ENCODE results near the gene DCHS1. TPM values are rescaled to one million over a fixed set of nuclear protein-coding genes. Genes with fewer than 3 reads are reported as not detected.

DCHS1 gene
- total RNA-seq, 4 donors from 2014 or later: 12.6 to 27.8 (median 20.1) TPM

DNA sequence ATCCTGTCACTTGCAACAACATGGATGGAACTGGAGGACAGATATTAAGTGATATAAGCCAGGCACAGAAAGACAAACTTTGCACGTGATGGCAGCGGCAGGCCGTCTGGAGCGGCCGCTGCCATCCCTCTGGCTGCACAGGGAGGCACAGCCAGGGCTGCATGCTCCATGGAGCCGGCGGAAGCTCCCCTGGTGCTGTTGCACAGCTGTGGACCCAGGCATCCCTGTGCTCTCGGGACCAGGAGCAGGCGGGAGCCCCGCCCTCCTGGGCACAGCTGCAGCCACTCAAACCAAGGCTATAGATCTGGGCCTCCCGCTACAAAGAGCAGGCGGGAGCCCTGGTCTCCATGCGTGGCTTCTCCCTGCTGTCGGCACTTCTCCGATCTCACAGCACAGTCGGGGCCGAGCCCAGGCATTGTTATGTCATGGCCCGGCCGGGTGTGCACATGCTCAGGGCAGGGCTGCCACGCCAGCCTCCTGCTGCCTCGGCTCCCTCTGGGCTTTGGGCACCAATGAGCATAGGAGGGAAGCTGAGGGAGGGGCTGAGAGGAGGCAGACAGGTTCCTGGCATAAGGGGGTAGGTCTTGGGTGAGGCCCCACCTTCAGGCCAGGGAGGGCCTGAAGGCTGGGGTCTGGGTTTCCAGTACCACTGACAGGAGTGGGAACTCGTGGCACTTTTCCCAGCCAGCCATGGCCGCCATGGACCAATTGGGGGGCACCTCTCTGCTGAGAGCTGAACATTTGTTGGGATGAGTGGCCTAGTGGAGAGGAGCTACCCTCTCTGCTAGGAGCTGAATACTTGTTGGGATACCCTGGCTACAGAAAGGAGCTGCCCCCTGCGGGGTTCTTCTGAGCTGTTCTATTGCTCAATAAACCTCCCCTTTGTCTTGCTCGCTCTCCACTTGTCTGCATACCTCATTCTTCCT, 68.9 kb downstream of the DCHS1 start:
- Histone ChIP-seq H3K27me3 (no peaks in the 10 kb centered on the region), H3K9me3 (peaks cover 0 to 25% (median 8%) of the 10 kb centered on the region in 4 donors), H3K36me3 (peaks cover 0 to 42% (median 2%) of the 10 kb centered on the region in 3 donors), H3K4me1 (no peaks in the 10 kb centered on the region), H3K4me3 (no peak overlapping the region), H3K27ac (no peak overlapping the region)
- TF ChIP-seq, protein P1, sequence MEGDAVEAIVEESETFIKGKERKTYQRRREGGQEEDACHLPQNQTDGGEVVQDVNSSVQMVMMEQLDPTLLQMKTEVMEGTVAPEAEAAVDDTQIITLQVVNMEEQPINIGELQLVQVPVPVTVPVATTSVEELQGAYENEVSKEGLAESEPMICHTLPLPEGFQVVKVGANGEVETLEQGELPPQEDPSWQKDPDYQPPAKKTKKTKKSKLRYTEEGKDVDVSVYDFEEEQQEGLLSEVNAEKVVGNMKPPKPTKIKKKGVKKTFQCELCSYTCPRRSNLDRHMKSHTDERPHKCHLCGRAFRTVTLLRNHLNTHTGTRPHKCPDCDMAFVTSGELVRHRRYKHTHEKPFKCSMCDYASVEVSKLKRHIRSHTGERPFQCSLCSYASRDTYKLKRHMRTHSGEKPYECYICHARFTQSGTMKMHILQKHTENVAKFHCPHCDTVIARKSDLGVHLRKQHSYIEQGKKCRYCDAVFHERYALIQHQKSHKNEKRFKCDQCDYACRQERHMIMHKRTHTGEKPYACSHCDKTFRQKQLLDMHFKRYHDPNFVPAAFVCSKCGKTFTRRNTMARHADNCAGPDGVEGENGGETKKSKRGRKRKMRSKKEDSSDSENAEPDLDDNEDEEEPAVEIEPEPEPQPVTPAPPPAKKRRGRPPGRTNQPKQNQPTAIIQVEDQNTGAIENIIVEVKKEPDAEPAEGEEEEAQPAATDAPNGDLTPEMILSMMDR (IDR thresholded peaks at IDR 0.05): no peak
- TF ChIP-seq EP300 (IDR thresholded peaks at IDR 0.05) (no peak), POLR2A (IDR thresholded peaks at IDR 0.05) (no peak)
- WGBS, 2 donors: 87 to 91% methylated on average over 20 to 25 of the region's 25 CpGs
- no peak for DNase-seq (ENCODE audit: low spot score in 2 of 2)

DNA sequence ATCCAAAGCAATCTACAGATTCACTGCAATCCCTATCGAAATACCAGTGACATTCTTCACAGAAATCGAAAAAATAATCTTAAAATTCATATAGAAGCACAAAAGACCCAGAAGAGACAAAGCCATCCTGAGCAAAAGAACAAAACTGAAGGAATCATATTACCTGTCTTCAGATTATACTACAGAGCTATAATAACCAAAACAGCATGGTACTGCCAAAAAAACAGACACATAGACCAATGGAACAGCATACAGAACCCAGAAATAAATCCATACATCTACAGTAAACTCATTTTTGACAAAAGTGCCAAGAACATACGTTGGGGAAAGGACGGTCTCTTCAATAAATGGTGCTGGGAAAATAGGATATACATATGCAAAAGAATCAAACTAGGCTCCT, 71.1 kb downstream of the DCHS1 start:
- peaks cover 0 to 46% (median 0%) of the 10 kb centered on the region in 3 donors for H3K36me3 ChIP-seq
- DNase-seq (ENCODE audit: low spot score in 2 of 2): no peak
- no peaks in the 10 kb centered on the region for H3K4me1 ChIP-seq
- 93 to 95% methylated on average over 4 of the region's 4 CpGs for WGBS, 2 donors
- no peaks in the 10 kb centered on the region for H3K27me3 ChIP-seq
- TF ChIP-seq EP300 (IDR thresholded peaks at IDR 0.05) (no peak), POLR2A (IDR thresholded peaks at IDR 0.05) (no peak)
- TF ChIP-seq, protein P1 (IDR thresholded peaks at IDR 0.05): no peak
- no peak overlapping the region for H3K27ac ChIP-seq
- H3K4me3 ChIP-seq: no peak overlapping the region
- peaks cover 0 to 28% (median 8%) of the 10 kb centered on the region in 4 donors for H3K9me3 ChIP-seq

DNA sequence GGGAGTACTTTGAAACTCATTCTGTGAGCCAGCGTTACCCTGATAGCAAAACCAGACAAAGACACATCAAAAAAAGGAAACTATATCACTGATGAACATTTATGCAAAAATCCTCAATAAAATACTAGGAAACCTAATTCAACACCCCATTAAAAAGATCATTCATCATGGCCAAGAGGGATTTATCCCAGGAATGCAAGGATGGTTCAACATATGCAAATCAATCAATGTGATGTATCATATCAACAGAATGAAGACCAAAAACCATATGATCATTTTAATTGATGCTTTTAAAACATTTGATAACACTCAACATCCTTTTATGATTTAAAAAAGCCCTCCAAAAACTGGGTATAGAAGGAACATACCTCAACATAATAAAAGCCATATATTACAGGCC, 72.0 kb downstream of the DCHS1 start:
- DNase-seq (ENCODE audit: low spot score in 2 of 2): no peak
- TF ChIP-seq EP300 (IDR thresholded peaks at IDR 0.05): no peak
- TF ChIP-seq, protein P1 (IDR thresholded peaks at IDR 0.05): no peak
- TF ChIP-seq POLR2A (IDR thresholded peaks at IDR 0.05): no peak
- no peaks in the 10 kb centered on the region for H3K27me3 ChIP-seq

DNA sequence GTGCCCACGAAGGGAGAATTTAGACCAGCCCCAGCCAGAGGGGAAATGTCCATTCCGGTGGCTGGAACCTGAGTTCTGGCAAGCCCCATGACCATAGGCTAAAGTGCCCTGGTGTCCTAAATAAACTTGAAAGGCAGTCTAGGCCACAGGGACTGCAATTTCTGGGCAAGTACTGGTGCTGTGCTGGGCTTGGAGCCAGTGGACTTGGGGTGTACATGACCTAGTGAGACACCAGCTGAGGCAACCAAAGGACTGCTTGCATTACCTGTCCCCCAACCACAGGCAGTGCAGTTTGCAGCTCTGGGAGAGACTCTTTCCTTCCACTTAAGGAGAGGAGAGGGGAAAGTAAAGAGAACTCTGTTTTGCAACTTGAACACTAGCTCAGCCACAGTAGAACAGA, 75.9 kb downstream of the DCHS1 start:
- Histone ChIP-seq H3K9me3 (peaks cover 0 to 25% (median 8%) of the 10 kb centered on the region in 4 donors), H3K4me3 (no peak overlapping the region), H3K36me3 (peaks cover 0 to 24% (median 0%) of the 10 kb centered on the region in 3 donors), H3K27ac (no peak overlapping the region), H3K4me1 (peaks cover 0 to 38% (median 16%) of the 10 kb centered on the region in 4 donors), H3K27me3 (no peaks in the 10 kb centered on the region)
- 76 to 89% methylated on average over 2 of the region's 2 CpGs for WGBS, 2 donors
- TF ChIP-seq EP300 (IDR thresholded peaks at IDR 0.05): no peak
- TF ChIP-seq, protein P1 (IDR thresholded peaks at IDR 0.05): no peak
- no peak for TF ChIP-seq POLR2A (IDR thresholded peaks at IDR 0.05)
- DNase-seq (ENCODE audit: low spot score in 2 of 2): no peak

More for the DNA sequence above, 72.0 kb downstream of the DCHS1 start:
- H3K36me3 ChIP-seq: peaks cover 0 to 46% (median 0%) of the 10 kb centered on the region in 3 donors
- no peak overlapping the region for H3K4me3 ChIP-seq
- 95 to 96% methylated on average over 1 of the region's 1 CpG for WGBS, 2 donors
- H3K9me3 ChIP-seq: peaks cover 0 to 28% (median 8%) of the 10 kb centered on the region in 4 donors
- no peak overlapping the region for H3K27ac ChIP-seq
- H3K4me1 ChIP-seq: no peaks in the 10 kb centered on the region

DNA sequence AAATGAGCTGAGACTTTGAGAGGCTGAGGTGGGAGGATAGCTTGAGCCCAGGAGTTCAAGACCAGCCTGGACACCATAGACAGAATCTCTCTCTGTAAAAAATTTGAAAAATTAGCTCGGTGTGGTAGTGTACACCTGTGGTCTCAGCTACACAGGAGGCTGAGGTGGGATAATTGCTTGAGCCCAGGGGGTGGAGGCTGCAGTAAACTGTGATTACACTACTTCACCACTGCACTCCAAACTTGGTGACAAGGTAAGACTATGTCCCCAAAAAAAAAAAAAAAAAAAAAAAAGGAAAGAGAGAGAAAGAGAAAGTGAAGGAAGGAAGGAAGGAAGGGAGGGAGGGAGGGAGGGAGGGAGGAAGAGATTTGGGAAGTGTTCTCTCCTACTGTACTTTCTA, 77.5 kb downstream of the DCHS1 start:
- 86% methylated on average over 1 of the region's 1 CpG for WGBS, 2 donors
- H3K4me3 ChIP-seq: no peak overlapping the region
- no peaks in the 10 kb centered on the region for H3K27me3 ChIP-seq
- TF ChIP-seq EP300 (IDR thresholded peaks at IDR 0.05) (no peak), POLR2A (IDR thresholded peaks at IDR 0.05) (no peak)
- TF ChIP-seq, protein P1 (IDR thresholded peaks at IDR 0.05): no peak
- H3K36me3 ChIP-seq: peaks cover 0 to 9% (median 0%) of the 10 kb centered on the region in 3 donors
- peaks cover 0 to 46% (median 16%) of the 10 kb centered on the region in 4 donors for H3K4me1 ChIP-seq
- no peak overlapping the region for H3K27ac ChIP-seq
- peaks cover 0 to 10% (median 1%) of the 10 kb centered on the region in 4 donors for H3K9me3 ChIP-seq
- DNase-seq (ENCODE audit: low spot score in 2 of 2): no peak

All from tibial nerve (tissue), 4 donors.